GM18867 (cell line): ENCODE results near the gene B3GNT3.
A peak's percentile ranks its signal among the peaks of the same experiment; 100 is the strongest.

ENCODE experiments used
- ATAC-seq: cut with Tn5 transposase; IDR thresholded peaks from one replicate; pipeline ENCODE4 v1.9.1; 2021; ENCODE audit warnings: mild to moderate bottlenecking, moderate library complexity; ENCODE audit not compliant: unreplicated experiment

B3GNT3 gene

GRCh38 chr19:17794731-17795494 is at the start of gene B3GNT3:
Gene B3GNT3, plus strand, starts transcription at chr19:17795138. Its CDS starts 12,670 bp downstream, at chr19:17807808.
- no peak for ATAC-seq

- ATAC-seq: peak; percentile 84
These were observed 47.5 kb upstream of the B3GNT3 start for GRCh38 chr19:17747205-17748098.

GRCh38 chr19:17748884-17749638 is 45.9 kb upstream of the B3GNT3 start:
- ATAC-seq: no peak

GRCh38 chr19:17749912-17750317 is 45.0 kb upstream of the B3GNT3 start:
- ATAC-seq: no peak

GRCh38 chr19:17751103-17751911 is 43.6 kb upstream of the B3GNT3 start, which contains the start of gene FCHO1:
Gene FCHO1, plus strand, starts transcription at chr19:17751477. Its CDS starts 3,688 bp downstream, at chr19:17755165.
- peak; percentile 29 for ATAC-seq

GRCh38 chr19:17751912-17752273 is 43.0 kb upstream of the B3GNT3 start:
- ATAC-seq: no peak

- no peak for ATAC-seq
These were observed 41.9 kb upstream of the B3GNT3 start for GRCh38 chr19:17752865-17753639.

- ATAC-seq: no peak
These were observed 41.0 kb upstream of the B3GNT3 start for GRCh38 chr19:17753976-17754375.

- peak; percentile 42 for ATAC-seq
These were observed 40.1 kb upstream of the B3GNT3 start for GRCh38 chr19:17754634-17755442.

- no peak for ATAC-seq
These were observed 39.5 kb upstream of the B3GNT3 start for GRCh38 chr19:17755443-17755890.

- ATAC-seq: no peak
These were observed 38.8 kb upstream of the B3GNT3 start for GRCh38 chr19:17755977-17756670.

- ATAC-seq: no peak
These were observed 37.8 kb upstream of the B3GNT3 start for GRCh38 chr19:17757125-17757524.

GRCh38 chr19:17758515-17758914 is 36.4 kb upstream of the B3GNT3 start:
- ATAC-seq: no peak

GRCh38 chr19:17761148-17761547 is 33.8 kb upstream of the B3GNT3 start:
- no peak for ATAC-seq

GRCh38 chr19:17762505-17763229 is 32.3 kb upstream of the B3GNT3 start:
- no peak for ATAC-seq

- no peak for ATAC-seq
These were observed 30.6 kb upstream of the B3GNT3 start for GRCh38 chr19:17764348-17764747.

- no peak for ATAC-seq
These were observed 29.8 kb upstream of the B3GNT3 start for GRCh38 chr19:17765069-17765618.
